Endothelial cell of umbilical vein (primary cell): ENCODE results near the gene CCNA1.

ENCODE experiments used
- EZH2 ChIP-seq: IDR thresholded peaks from 2 replicates; pipeline ENCODE4 v1.6.1; 2012; ENCODE audit warnings: borderline replicate concordance, low read depth, mild to moderate bottlenecking, moderate library complexity, low read length, inconsistent platforms; ENCODE audit not compliant: severe bottlenecking
- FOS ChIP-seq: IDR thresholded peaks from 2 replicates; pipeline ENCODE4 v1.6.1; 2011; ENCODE audit warnings: mild to moderate bottlenecking, low read length, moderate library complexity, borderline replicate concordance; ENCODE audit not compliant: insufficient read depth
- GATA2 ChIP-seq: IDR thresholded peaks from 2 replicates; pipeline ENCODE4 v1.7.0; 2011; ENCODE audit warnings: low read depth, mild to moderate bottlenecking, moderate library complexity, mixed read lengths, low read length; ENCODE audit not compliant: insufficient read length, insufficient read depth
- JUN ChIP-seq: IDR thresholded peaks from 2 replicates; pipeline ENCODE4 v1.6.1; 2011; ENCODE audit warnings: borderline replicate concordance, low read depth; ENCODE audit not compliant: insufficient read length, insufficient read depth
- MYC ChIP-seq: IDR thresholded peaks from one replicate; pipeline ENCODE4 v1.6.1; 2011; ENCODE audit warnings: mild to moderate bottlenecking, low read depth, low read length
- POLR2A ChIP-seq: IDR thresholded peaks from 2 replicates; pipeline ENCODE4 v1.6.1; 2012; ENCODE audit warnings: low read depth, mild to moderate bottlenecking, control low read depth, low read length
- POLR2AphosphoS5 ChIP-seq: IDR thresholded peaks from 2 replicates; pipeline ENCODE4 v1.6.1; 2012; ENCODE audit warnings: low read depth, mild to moderate bottlenecking, control low read depth, low read length, moderate library complexity; ENCODE audit not compliant: insufficient read depth
- TF ChIP-seq, protein P1 (sequence below): IDR thresholded peaks from 2 replicates; pipeline ENCODE4 v1.6.1; 2011; ENCODE audit not compliant: insufficient read depth, insufficient read length
- TF ChIP-seq, protein P2 (sequence below), 2 donors: IDR thresholded peaks; 1 replicate in 1 of 2; 2 replicates in 1 of 2; pipeline ENCODE4 v1.5.1; 2011; ENCODE audit warnings: low read length in 2 of 2, mild to moderate bottlenecking in 2 of 2, moderate library complexity in 2 of 2, control low read depth in 1 of 2, inconsistent platforms in 1 of 2, low read depth in 1 of 2; ENCODE audit not compliant: insufficient read depth in 1 of 2; ENCODE audit errors: extremely low read depth in 1 of 2

DNA sequence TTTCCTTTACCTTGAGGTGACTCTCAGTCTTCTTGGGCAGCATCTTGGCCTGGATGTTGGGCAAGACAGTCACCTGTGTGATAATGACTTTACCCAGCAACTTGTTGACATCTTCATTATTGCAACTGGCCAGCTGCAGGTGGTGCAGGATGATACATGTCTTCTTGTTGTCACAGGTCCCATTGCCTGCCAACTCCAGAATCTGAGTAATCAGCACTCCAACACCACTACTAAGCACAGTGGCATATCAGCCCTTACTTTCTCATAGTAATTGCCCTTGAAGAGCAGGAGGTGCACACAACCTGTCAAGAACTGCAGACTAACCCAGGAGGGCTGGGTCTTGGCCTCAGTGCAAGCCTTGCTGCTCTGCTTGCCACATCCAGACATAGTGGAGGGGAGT lies 57.8 kb downstream of the CCNA1 start:
- TF ChIP-seq, protein P1, sequence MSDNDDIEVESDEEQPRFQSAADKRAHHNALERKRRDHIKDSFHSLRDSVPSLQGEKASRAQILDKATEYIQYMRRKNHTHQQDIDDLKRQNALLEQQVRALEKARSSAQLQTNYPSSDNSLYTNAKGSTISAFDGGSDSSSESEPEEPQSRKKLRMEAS, result no peak
- TF ChIP-seq, protein P2, sequence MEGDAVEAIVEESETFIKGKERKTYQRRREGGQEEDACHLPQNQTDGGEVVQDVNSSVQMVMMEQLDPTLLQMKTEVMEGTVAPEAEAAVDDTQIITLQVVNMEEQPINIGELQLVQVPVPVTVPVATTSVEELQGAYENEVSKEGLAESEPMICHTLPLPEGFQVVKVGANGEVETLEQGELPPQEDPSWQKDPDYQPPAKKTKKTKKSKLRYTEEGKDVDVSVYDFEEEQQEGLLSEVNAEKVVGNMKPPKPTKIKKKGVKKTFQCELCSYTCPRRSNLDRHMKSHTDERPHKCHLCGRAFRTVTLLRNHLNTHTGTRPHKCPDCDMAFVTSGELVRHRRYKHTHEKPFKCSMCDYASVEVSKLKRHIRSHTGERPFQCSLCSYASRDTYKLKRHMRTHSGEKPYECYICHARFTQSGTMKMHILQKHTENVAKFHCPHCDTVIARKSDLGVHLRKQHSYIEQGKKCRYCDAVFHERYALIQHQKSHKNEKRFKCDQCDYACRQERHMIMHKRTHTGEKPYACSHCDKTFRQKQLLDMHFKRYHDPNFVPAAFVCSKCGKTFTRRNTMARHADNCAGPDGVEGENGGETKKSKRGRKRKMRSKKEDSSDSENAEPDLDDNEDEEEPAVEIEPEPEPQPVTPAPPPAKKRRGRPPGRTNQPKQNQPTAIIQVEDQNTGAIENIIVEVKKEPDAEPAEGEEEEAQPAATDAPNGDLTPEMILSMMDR (IDR thresholded peaks at IDR 0.05; ENCODE audit: extremely low read depth in 1 of 2, insufficient read depth in 1 of 2, low read depth in 1 of 2, low read length in 2 of 2), result no peak
- no peak for TF ChIP-seq POLR2A
- no peak for TF ChIP-seq EZH2
- no peak for TF ChIP-seq POLR2AphosphoS5
- no peak for TF ChIP-seq JUN
- TF ChIP-seq MYC, result no peak
- TF ChIP-seq GATA2, result no peak
- no peak for TF ChIP-seq FOS
